HL-60 (cell line): Measurements from ENCODE around the gene PLXNB3.

Experiments used
- DNase-seq, 2 experiments: peaks; one replicate each; pipeline ENCODE4 v3.0.0-alpha.2; 2010 to 2020; ENCODE audit warnings: low read depth in 1 of 2, low spot score in 1 of 2
- H3K27ac ChIP-seq: fragments of 250-450 bp; sonication (Bioruptor Pico); replicated peaks from 2 replicates; pipeline ENCODE4 v1.5.1; 2020; ENCODE audit warnings: mild to moderate bottlenecking, moderate library complexity
- H3K27me3 ChIP-seq: fragments of 250-450 bp; sonication (Bioruptor Pico); 2 replicates; pipeline ENCODE4 v1.5.1; 2021; ENCODE audit warnings: mild to moderate bottlenecking, moderate library complexity; ENCODE audit not compliant: insufficient read depth, poor library complexity, severe bottlenecking
- H3K4me3 ChIP-seq: replicated peaks from 2 replicates; pipeline ENCODE4 v1.5.1; 2011; ENCODE audit warnings: mild to moderate bottlenecking, control low read depth, low read length; ENCODE audit not compliant: insufficient read depth
- CTCF ChIP-seq: IDR thresholded peaks from one replicate; pipeline ENCODE4 v1.5.1; 2011; ENCODE audit warnings: low read length, control low read depth, inconsistent platforms; ENCODE audit not compliant: insufficient read depth
- GABPA ChIP-seq: IDR thresholded peaks from 2 replicates; pipeline ENCODE4 v1.6.1; 2012; ENCODE audit warnings: low read depth
- POLR2AphosphoS5 ChIP-seq: IDR thresholded peaks from 2 replicates; pipeline ENCODE4 v1.6.1; 2012; ENCODE audit warnings: low read depth
- REST ChIP-seq: IDR thresholded peaks from 2 replicates; pipeline ENCODE4 v1.6.1; 2012; ENCODE audit warnings: low read depth; ENCODE audit not compliant: insufficient replicate concordance
- SPI1 ChIP-seq: IDR thresholded peaks from 2 replicates; pipeline ENCODE4 v1.6.1; 2012; ENCODE audit warnings: low read depth, mild to moderate bottlenecking, borderline replicate concordance

The PLXNB3 gene

GRCh38 chrX:153723351-153724251 lies 40.4 kb upstream of the PLXNB3 start:
- peak; percentile 29 to 33 for DNase-seq
- Histone ChIP-seq H3K27me3 (no peaks in the 10 kb centered on the region), H3K4me3 (peak overlapping the region; percentile 64), H3K27ac (peak overlapping the region; percentile 83)
- TF ChIP-seq REST: no peak

GRCh38 chrX:153724252-153725038 lies 39.6 kb upstream of the PLXNB3 start, which contains the start of the genes ABCD1 and BCAP31:
Gene ABCD1, plus strand, starts transcription at chrX:153724856. Its CDS starts 411 bp downstream, at chrX:153725267.
Gene BCAP31, minus strand, starts transcription at chrX:153724387. Its CDS starts 1,143 bp downstream, at chrX:153723244.
- DNase-seq: peak; percentile 79 to 88
- Histone ChIP-seq H3K4me3 (peak within 1 kb of the TSS; percentile 64), H3K27me3 (no peaks in the 10 kb centered on the region), H3K27ac (peak within 1 kb of the TSS; percentile 93)
- no peak for TF ChIP-seq CTCF
- peak; percentile 88; the same call in 1 of the 2 replicates for TF ChIP-seq POLR2AphosphoS5
- TF ChIP-seq GABPA: peak; percentile 67
- TF ChIP-seq REST: peak; percentile 58

- H3K4me3 ChIP-seq: peak overlapping the region; percentile 53
- DNase-seq: peak; percentile 19 to 32
- H3K27me3 ChIP-seq: no peaks in the 10 kb centered on the region
- TF ChIP-seq SPI1 (no peak), POLR2AphosphoS5 (no peak; the same call in 1 of the 2 replicates), CTCF (no peak)
- peak overlapping the region; percentile 93 for H3K27ac ChIP-seq
Observed at GRCh38 chrX:153725039-153725831, 38.8 kb upstream of the PLXNB3 start.
